Measurements from ENCODE around the gene OLFM3. TPM values are rescaled to one million over a fixed set of nuclear protein-coding genes. Genes with fewer than 3 reads are reported as not detected.

Gene OLFM3
- total RNA-seq, 4 donors from 2014 or later = not detected

DNA sequence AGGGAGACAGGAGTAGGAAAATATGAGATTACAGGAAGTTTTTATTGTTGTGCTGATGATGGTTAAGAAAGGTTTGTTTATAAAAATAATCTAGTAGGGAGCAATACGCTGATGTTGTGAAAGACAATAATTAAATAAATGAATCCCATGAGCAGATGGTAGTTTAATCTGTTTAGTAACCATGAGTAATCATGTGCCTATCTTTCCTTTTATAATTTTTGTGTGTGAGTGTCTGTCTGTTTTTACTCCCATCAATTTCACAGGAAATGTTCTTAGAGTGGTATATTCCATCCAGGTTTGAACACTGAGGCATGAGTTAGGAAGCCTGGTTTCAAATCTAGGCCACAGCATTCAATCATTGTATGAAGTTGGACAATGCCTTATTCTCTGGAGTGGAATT, 180.5 kb downstream of the OLFM3 start:
- ATAC-seq (no peak), DNase-seq (no peak)
- in situ Hi-C loops (cut with MboI; ENCODE audit: low sequenced_read_pairs in 4 of 4) (no loop called here), intact Hi-C loops (cut with DNase I; ENCODE audit: low total_unique reads) (no loop called here)
- H3K4me3 ChIP-seq = no peak overlapping the region
- no peak overlapping the region for H3K27ac ChIP-seq
- no peaks in the 10 kb centered on the region for H3K9me3 ChIP-seq
- no peaks in the 10 kb centered on the region for H3K36me3 ChIP-seq
- H3K27me3 ChIP-seq = no peaks in the 10 kb centered on the region
- no peak for TF ChIP-seq POLR2A (IDR thresholded peaks at IDR 0.05)
- TF ChIP-seq, protein P1, sequence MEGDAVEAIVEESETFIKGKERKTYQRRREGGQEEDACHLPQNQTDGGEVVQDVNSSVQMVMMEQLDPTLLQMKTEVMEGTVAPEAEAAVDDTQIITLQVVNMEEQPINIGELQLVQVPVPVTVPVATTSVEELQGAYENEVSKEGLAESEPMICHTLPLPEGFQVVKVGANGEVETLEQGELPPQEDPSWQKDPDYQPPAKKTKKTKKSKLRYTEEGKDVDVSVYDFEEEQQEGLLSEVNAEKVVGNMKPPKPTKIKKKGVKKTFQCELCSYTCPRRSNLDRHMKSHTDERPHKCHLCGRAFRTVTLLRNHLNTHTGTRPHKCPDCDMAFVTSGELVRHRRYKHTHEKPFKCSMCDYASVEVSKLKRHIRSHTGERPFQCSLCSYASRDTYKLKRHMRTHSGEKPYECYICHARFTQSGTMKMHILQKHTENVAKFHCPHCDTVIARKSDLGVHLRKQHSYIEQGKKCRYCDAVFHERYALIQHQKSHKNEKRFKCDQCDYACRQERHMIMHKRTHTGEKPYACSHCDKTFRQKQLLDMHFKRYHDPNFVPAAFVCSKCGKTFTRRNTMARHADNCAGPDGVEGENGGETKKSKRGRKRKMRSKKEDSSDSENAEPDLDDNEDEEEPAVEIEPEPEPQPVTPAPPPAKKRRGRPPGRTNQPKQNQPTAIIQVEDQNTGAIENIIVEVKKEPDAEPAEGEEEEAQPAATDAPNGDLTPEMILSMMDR (IDR thresholded peaks at IDR 0.05 in 4 of 5, conservative IDR thresholded peaks at IDR 0.05 in 1 of 5) = no peak
- no peaks in the 10 kb centered on the region for H3K4me1 ChIP-seq

DNA sequence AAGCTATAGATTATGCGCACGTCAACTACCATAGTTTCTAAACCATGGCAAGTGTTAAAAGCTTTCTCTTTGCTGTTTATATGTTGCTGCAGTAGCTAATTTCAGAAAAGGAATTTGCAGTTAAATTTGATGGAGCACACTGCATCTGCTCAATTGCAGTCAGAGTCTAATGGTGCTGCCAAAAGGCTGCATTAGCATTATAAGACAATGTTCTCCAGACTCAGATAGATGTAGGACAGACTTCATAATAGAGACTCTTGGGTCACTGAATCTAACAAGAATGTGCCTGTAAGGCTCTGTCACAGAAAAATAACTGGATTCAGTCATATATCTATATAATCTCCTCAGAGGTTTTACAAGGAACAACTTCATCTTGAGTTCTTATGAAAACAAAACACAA, 198.3 kb downstream of the OLFM3 start:
- no peaks in the 10 kb centered on the region for H3K9me3 ChIP-seq
- no peak for ATAC-seq
- DNase-seq = no peak
- in situ Hi-C loops (cut with MboI; ENCODE audit: low sequenced_read_pairs in 4 of 4) (no loop called here), intact Hi-C loops (cut with DNase I; ENCODE audit: low total_unique reads) (no loop called here)
- no peaks in the 10 kb centered on the region for H3K4me1 ChIP-seq
- no peak overlapping the region for H3K27ac ChIP-seq
- H3K4me3 ChIP-seq = no peak overlapping the region
- TF ChIP-seq POLR2A (IDR thresholded peaks at IDR 0.05) = no peak
- TF ChIP-seq, protein P1 (IDR thresholded peaks at IDR 0.05 in 4 of 5, conservative IDR thresholded peaks at IDR 0.05 in 1 of 5) = no peak
- H3K36me3 ChIP-seq = no peaks in the 10 kb centered on the region
- no peaks in the 10 kb centered on the region for H3K27me3 ChIP-seq

DNA sequence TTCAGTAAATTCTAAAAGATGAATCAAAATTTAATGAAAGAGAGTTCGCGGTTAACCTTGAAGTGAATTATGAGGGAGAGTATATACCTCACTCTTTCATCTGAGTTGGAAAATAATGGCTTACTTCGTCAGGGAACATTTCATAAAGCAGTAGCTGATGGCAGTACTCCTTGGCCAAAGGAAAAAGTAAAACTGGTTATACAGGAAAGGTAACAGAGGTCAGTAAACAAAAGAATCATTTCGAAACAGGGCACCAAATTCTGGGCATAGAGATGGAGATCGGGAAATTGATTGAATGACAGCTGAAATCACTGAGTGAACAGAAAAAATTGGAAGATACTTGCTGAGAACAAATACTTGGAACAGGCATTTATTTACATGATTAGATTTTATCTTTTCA, 199.0 kb downstream of the OLFM3 start:
- intact Hi-C loops (cut with DNase I; ENCODE audit: low total_unique reads) = no loop called here
- no peak for ATAC-seq
- in situ Hi-C loops (cut with MboI; ENCODE audit: low sequenced_read_pairs in 4 of 4) = no loop called here
- no peaks in the 10 kb centered on the region for H3K9me3 ChIP-seq
- H3K27ac ChIP-seq = no peak overlapping the region
- H3K4me1 ChIP-seq = no peaks in the 10 kb centered on the region
- no peak for DNase-seq
- H3K27me3 ChIP-seq = no peaks in the 10 kb centered on the region
- no peak for TF ChIP-seq POLR2A (IDR thresholded peaks at IDR 0.05)
- TF ChIP-seq, protein P1 (IDR thresholded peaks at IDR 0.05 in 4 of 5, conservative IDR thresholded peaks at IDR 0.05 in 1 of 5) = no peak
- no peaks in the 10 kb centered on the region for H3K36me3 ChIP-seq
- H3K4me3 ChIP-seq = no peak overlapping the region

DNA sequence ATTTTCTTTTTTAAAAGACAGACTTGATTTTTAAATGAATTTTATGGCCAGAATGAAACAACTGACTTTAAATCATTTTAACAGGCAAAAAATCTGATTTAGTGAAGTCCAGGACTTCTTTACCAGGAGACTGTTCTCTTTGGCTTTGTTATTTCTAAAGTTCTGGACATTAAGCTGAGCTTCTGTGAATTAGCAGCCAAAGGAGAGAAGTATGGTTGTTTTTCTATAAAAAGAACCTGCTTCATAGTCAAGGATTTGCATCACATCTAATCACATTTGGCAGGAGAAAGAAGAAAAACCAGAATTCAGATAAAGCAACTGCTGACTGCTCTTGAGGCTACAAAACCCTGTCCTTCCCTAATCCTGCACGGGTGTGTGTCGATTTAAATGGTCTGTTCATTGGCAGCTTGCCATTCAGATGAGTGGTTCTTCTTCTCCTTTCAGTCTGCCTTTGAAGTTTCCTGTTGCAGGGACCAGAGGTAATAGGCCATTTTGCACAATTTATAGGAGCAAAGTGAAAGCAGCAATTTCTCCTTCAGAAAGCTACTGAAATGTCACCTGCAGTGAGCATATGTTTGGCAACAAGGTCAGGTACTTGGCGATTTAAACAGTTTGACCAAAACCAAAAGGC, 215.4 kb downstream of the OLFM3 start:
- in situ Hi-C loops (cut with MboI; ENCODE audit: low sequenced_read_pairs in 4 of 4) = no loop called here
- Histone ChIP-seq H3K36me3 (no peaks in the 10 kb centered on the region), H3K4me3 (no peak overlapping the region), H3K27ac (no peak overlapping the region), H3K4me1 (no peaks in the 10 kb centered on the region), H3K27me3 (no peaks in the 10 kb centered on the region), H3K9me3 (no peaks in the 10 kb centered on the region)
- no peak for DNase-seq
- ATAC-seq = no peak
- intact Hi-C loops (cut with DNase I; ENCODE audit: low total_unique reads) = no loop called here
- no peak for TF ChIP-seq POLR2A (IDR thresholded peaks at IDR 0.05)
- TF ChIP-seq, protein P1 (IDR thresholded peaks at IDR 0.05 in 4 of 5, conservative IDR thresholded peaks at IDR 0.05 in 1 of 5) = no peak

DNA sequence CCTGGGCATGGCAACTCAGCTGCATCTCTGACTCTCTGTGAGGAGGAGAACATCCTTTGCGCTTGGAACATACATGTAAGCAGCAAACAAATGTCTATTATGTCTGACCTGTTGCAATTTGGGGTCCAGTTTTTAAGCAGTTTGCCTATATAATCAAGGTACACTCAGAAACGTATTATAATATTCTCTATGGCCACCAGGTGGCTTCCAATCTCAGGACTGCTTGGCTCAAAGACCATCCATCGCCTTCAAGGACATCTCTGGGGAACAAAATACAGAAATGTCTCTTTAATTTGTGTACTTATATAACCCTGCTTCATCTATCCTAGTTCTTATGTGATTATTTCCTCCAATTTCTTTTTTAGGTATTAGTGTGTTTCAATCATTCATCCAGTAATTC, 227.2 kb downstream of the OLFM3 start:
- Histone ChIP-seq H3K9me3 (no peaks in the 10 kb centered on the region), H3K4me3 (no peak overlapping the region), H3K27me3 (no peaks in the 10 kb centered on the region), H3K36me3 (no peaks in the 10 kb centered on the region), H3K27ac (no peak overlapping the region), H3K4me1 (no peaks in the 10 kb centered on the region)
- DNase-seq = no peak
- no peak for ATAC-seq
- in situ Hi-C loops (cut with MboI; ENCODE audit: low sequenced_read_pairs in 4 of 4) (no loop called here), intact Hi-C loops (cut with DNase I; ENCODE audit: low total_unique reads) (no loop called here)
- no peak for TF ChIP-seq POLR2A (IDR thresholded peaks at IDR 0.05)
- TF ChIP-seq, protein P1 (IDR thresholded peaks at IDR 0.05 in 4 of 5, conservative IDR thresholded peaks at IDR 0.05 in 1 of 5) = no peak

Measured in gastrocnemius medialis (tissue), 4 donors.